Duodenal mucosa (tissue), 2 donors: ENCODE measurements around the gene SLC4A11.

ENCODE experiments used
- H3K27ac ChIP-seq: one replicate; pipeline ENCODE4 v1.7.0; 2013; ENCODE audit warnings: low read depth, low read length
- H3K27me3 ChIP-seq, 2 donors: one replicate each; pipeline ENCODE4 v1.7.0; 2013; ENCODE audit warnings: low read length in 2 of 2, control low read depth in 1 of 2; ENCODE audit not compliant: insufficient read depth in 2 of 2, control insufficient read depth in 1 of 2
- H3K36me3 ChIP-seq, 2 donors: one replicate each; pipeline ENCODE4 v1.7.0; 2013; ENCODE audit warnings: low read length in 2 of 2, control low read depth in 1 of 2; ENCODE audit not compliant: insufficient read depth in 2 of 2, control insufficient read depth in 1 of 2
- H3K4me1 ChIP-seq, 2 donors: one replicate each; pipeline ENCODE4 v1.7.0; 2013; ENCODE audit warnings: low read length in 2 of 2, control low read depth in 1 of 2; ENCODE audit not compliant: insufficient read depth in 2 of 2, control insufficient read depth in 1 of 2
- H3K4me3 ChIP-seq, 2 donors: one replicate each; pipeline ENCODE4 v1.7.0; 2013; ENCODE audit warnings: low read length in 2 of 2, low read depth in 1 of 2
- H3K9ac ChIP-seq, 2 donors: one replicate each; pipeline ENCODE4 v1.7.0; 2013; ENCODE audit warnings: low read length in 2 of 2, low read depth in 1 of 2
- H3K9me3 ChIP-seq, 2 donors: one replicate each; pipeline ENCODE4 v1.7.0; 2013; ENCODE audit warnings: low read length in 2 of 2, control low read depth in 1 of 2; ENCODE audit not compliant: control insufficient read depth in 1 of 2

SLC4A11 gene

DNA sequence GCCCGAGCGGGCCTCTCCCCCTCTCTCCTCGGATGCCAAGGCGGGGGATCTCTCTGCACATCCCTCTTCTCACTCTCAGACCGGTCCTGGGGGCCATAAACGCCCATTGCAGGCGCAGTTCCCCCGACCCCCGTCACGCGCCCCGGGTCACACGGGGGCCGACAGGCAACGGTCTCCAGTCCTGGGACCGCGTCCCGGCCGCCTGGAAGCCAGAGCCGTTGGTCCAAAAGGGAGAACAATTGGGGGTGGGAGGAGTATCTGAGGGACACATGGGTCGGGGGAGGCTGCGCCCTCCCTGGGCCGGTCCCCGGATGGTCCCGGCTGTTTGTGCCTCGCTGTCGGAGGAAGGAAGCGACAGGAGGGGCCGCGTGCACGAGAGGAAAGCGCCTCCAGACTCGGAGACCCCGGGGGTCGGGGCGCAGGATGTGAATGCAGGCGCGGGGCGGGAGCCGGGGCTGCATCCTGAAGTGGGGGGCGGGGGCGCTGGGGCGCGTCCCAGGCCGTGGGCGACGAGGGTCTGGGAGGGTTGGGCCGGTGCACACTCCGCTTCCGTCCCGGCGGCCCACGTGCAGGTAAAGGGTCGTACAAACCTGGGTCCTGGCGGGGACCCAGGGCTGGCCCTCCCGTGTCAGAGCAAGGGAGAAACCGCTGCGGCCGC, 903 bp downstream of the SLC4A11 start:
- Histone ChIP-seq H3K9ac (no peak overlapping the region), H3K9me3 (no peaks in the 10 kb centered on the region), H3K27ac (no peak overlapping the region), H3K4me3 (peak overlapping the region; percentile 69 to 72), H3K36me3 (no peaks in the 10 kb centered on the region), H3K27me3 (peaks cover 46 to 49% of the 10 kb centered on the region in 2 donors), H3K4me1 (peaks cover 9 to 17% of the 10 kb centered on the region in 2 donors)

DNA sequence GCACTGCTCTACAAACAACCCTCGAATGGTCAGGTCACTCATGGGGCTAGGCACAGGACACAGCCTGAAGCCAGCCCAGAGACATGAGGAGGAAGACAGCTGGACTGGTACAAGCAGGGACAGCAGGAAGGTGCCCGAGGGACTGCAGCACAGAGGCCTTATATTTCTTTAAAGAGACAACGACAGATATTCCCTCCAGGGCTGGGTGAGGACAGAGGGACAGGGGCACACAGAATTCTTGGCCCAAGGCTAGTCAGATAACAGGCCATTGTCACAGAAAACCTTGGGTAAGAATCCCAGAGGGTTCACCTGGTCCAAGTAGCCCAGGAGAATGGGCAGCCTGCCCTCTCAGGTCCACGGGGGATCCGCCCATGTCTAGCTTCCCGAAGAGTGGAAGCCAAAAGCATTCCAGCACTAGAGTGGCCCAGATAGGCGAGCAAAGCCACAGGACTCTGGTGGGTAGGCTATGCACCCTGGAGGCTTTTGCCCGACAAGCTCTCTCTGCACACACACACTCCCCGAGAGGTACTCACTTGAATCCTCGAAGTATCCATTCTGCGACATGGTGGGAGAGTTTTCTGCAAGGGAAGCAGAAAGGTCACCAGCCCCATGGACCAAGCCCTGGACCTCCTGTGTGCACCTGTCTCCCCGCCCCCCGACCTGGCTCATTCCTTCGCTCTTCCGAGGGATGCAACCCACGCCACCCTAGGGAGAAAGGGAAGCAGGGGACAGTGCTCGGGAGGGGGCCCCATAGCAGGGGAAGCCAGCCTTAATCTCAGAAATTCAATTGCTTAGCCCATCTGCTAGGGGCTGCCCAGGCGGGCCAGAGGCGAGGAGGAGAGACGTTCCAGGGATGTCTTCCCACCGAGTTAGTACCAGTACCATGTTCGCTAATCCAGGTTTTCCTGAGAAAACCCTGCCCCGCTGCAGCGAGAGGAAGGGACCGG, 1.7 kb downstream of the SLC4A11 start:
- Histone ChIP-seq H3K27ac (no peak overlapping the region), H3K9me3 (no peaks in the 10 kb centered on the region), H3K36me3 (no peaks in the 10 kb centered on the region), H3K4me3 (no peak overlapping the region), H3K27me3 (peaks cover 46 to 47% of the 10 kb centered on the region in 2 donors), H3K4me1 (peaks cover 9 to 17% of the 10 kb centered on the region in 2 donors), H3K9ac (no peak overlapping the region)

DNA sequence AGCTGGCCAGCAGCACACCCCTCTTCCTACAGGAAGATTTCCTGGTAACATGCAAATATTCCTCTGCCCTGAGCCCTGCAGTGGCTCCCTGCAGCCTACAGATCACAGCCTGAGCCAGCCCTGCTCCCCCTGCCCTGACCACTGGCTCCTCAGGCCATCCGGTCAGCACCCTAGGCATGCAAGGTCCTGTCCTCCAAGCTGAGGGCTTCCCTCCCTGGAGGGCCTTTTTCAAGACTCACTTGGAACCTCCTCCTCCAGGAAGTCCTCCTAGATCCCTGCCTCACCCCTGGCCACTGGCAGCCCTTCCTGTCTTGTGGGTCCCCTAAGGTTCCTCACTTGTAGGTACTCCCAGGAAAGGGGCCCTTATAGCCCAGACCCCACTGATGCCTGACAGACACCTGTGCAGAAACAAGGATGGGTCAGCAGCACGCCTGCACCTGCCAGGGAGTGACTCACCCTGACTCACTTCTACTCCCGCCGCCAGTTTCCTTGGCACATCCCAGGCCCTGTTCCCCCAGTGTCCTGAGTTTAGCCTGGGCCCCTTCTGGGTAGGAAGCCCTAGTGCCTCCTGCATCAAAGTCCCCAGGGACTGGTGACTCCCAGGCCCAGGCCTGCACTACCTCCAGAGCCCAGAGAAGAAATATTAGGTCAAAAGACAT, 3.2 kb downstream of the SLC4A11 start:
- Histone ChIP-seq H3K27me3 (peaks cover 42 to 44% of the 10 kb centered on the region in 2 donors), H3K36me3 (no peaks in the 10 kb centered on the region), H3K4me1 (peaks cover 9 to 17% of the 10 kb centered on the region in 2 donors), H3K9me3 (no peaks in the 10 kb centered on the region), H3K27ac (no peak overlapping the region), H3K4me3 (no peak overlapping the region), H3K9ac (no peak overlapping the region)

DNA sequence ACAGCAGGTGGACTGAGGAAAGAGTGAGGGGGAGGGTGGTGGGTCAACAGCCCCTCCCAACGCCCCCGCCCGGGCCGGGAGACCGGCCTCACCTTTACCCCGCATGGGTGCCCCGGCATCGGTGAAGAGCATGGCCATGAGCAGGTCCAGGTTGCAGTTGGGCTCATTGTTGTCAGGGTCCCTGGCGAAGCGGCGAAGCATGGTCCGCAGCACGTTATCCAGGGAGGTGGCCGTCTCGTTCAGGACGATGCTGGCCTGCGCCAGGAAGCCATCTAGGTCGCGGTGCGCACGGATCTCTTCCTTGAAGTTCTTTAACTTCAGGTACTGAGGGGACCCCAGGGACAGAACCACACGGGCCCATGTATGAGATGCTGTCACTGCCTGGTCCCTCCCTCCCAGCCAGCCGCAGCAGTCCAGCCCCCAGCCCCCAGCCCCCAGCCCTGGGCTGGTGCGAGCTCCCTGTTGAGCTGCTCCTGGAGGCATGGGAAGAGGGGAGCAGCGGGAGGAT, 4.9 kb downstream of the SLC4A11 start:
- no peak overlapping the region for H3K27ac ChIP-seq
- H3K27me3 ChIP-seq: peaks cover 29 to 30% of the 10 kb centered on the region in 2 donors
- H3K4me1 ChIP-seq: peaks cover 8 to 9% of the 10 kb centered on the region in 2 donors
- no peak overlapping the region for H3K9ac ChIP-seq
- H3K9me3 ChIP-seq: no peaks in the 10 kb centered on the region
- H3K4me3 ChIP-seq: no peak overlapping the region
- no peaks in the 10 kb centered on the region for H3K36me3 ChIP-seq

DNA sequence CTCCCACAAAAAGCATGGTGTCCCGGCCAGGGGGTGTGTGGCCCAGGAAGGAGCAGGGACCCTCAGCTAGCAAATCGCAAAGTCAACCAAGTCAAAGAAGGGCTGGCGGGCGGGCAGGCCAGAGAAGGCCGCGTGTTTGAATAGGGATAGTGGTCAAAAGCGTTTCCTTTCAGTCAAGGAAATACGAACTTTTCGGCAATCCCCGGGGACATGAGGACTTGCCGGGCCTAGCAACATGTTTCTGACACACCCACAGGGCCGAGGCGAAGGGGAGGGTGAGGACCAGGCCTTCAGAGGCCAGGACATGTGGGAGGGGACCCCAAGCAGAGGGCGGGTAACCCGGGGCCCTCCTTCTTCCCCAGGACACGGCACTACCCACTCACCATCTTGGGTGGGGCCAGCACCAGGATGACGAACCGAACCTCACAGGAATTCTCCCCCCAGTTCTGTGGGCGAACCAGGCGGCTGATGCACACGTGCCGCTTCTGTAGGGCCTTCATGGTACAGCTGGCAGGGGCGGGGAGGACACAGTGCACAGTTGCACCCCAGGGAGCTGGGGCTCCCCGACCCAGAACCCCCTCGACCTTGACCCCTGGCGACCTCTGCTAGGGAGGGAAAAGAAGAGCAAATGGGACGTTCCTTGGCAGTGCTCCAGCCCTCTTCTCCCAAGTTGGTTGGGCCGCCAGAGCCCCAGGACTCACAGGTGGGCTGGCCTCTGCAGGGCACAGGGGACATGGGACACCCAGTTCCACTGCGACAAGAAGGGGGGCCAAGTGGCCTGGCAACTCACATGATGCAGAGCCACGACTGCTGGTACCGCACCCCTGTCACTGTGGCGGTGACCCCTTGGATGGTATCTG, 5.6 kb downstream of the SLC4A11 start:
- Histone ChIP-seq H3K4me3 (no peak overlapping the region), H3K36me3 (no peaks in the 10 kb centered on the region), H3K9me3 (no peaks in the 10 kb centered on the region), H3K4me1 (peaks cover 6 to 8% of the 10 kb centered on the region in 2 donors), H3K27me3 (peaks cover 27 to 29% of the 10 kb centered on the region in 2 donors), H3K27ac (no peak overlapping the region), H3K9ac (no peak overlapping the region)

DNA sequence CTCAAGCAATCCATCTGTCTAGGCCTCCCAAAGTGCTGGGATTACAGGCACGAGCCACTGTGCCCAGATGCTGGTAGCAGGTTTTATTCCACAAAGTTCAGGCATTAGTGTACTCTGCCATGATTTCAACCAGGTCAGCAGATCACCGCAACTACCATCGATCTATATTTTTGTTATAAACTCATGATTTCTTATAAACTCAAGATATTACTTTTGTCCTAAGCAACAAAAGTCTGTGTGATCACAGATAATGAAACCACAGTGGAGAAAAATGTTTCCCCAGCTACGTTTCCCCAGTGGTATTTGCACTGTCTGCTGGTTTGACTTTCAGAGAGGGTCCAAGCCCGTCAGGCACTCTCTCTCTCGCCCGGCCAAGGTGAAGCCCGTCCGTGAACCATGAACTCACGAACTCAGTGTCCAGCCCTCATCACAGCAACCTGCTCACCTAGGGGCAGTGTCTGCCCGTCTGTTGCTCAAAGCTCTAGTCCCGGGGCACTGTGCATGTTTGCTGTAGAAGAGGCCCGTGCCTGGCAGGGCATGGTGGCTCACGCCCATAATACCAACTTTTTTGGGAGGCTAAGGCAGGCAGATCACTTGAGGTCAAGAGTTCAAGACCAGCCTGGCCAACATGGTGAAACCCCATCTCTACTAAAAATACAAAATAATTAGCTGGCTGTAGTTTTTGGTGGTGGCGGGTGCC, 7.0 kb downstream of the SLC4A11 start:
- Histone ChIP-seq H3K27me3 (peaks cover 14 to 17% of the 10 kb centered on the region in 2 donors), H3K9me3 (no peaks in the 10 kb centered on the region), H3K9ac (no peak overlapping the region), H3K4me1 (no peaks in the 10 kb centered on the region), H3K4me3 (no peak overlapping the region), H3K27ac (no peak overlapping the region), H3K36me3 (no peaks in the 10 kb centered on the region)

DNA sequence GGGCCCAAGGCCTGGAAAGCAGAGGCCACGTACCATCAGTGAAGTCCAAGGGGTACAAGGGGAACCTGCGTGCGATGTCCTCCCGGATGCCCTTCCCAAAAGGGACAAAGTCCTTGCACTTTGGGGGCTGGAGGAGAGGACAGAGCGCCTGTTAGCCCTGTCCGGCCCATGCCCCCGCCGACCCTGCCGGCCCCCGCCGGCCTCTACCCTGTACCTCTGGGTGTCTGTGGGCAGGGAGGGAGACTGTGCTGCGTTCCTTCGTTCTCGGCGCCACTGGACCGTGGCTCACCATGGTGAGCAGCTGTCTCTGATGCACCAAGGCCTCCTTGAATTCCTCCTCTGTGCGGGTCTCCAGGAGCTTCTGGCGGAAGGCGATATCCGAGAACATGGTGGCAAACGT, 7.9 kb downstream of the SLC4A11 start:
- no peaks in the 10 kb centered on the region for H3K9me3 ChIP-seq
- H3K4me3 ChIP-seq: no peak overlapping the region
- no peaks in the 10 kb centered on the region for H3K4me1 ChIP-seq
- H3K36me3 ChIP-seq: no peaks in the 10 kb centered on the region
- no peak overlapping the region for H3K27ac ChIP-seq
- H3K9ac ChIP-seq: no peak overlapping the region
- peaks cover 8 to 9% of the 10 kb centered on the region in 2 donors for H3K27me3 ChIP-seq

DNA sequence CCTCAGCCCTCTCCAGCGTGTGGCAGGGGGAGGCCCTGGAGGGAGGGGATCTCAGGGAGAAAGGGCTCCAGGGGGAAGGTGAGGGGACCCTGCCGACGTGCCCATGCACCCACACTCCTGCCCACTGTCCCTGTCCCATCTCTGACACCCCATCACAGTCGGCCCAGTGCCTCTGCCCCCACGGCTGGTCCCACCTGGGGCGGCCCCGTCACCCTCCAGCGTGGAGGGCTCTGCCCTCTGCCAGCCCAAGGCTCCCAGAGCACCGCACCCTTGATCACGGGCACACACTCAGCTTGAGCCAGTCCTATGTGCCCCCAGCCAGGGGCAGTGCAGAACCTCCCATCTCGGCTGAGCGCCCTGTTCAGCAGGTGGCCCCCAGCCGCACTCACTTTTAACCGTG, 9.2 kb downstream of the SLC4A11 start:
- no peaks in the 10 kb centered on the region for H3K27me3 ChIP-seq

DNA sequence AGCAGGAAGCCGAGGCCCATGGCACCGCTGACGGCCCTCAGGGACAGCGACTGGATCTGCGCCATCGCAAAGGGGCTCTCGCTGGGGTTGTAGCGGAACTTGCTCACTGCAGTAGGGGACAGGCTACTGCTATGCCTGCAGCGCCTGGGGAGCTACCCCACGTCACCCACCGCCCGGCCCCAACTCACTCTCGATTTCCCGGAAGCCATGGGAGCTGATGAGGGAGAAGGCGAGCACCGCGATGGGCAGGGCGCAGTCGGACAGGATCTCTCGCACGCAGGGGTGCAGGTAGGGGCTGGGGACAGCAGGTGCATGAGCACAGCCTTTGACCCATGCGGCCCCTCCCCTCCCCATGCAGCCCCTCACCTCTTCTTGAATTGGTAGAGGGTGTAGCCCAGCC, 9.8 kb downstream of the SLC4A11 start:
- Histone ChIP-seq H3K36me3 (no peaks in the 10 kb centered on the region), H3K4me1 (peaks cover 7 to 8% of the 10 kb centered on the region in 2 donors), H3K27ac (no peak overlapping the region), H3K9ac (no peak overlapping the region), H3K9me3 (no peaks in the 10 kb centered on the region), H3K27me3 (no peaks in the 10 kb centered on the region), H3K4me3 (no peak overlapping the region)

More for the DNA sequence above, 9.2 kb downstream of the SLC4A11 start:
- H3K4me3 ChIP-seq: no peak overlapping the region
- no peak overlapping the region for H3K9ac ChIP-seq
- no peaks in the 10 kb centered on the region for H3K36me3 ChIP-seq
- H3K4me1 ChIP-seq: peaks cover 6 to 7% of the 10 kb centered on the region in 2 donors
- no peak overlapping the region for H3K27ac ChIP-seq
- H3K9me3 ChIP-seq: no peaks in the 10 kb centered on the region
